ENCODE results near the gene NUTM2G.
"Not testable (repeated sequence)": the region's sequence is repeated elsewhere in the genome, so short reads cannot be mapped to it uniquely, and the experiment has no call there.

The NUTM2G gene

GRCh38 chr9:96928543-96928942, at the start of gene NUTM2G:
Gene NUTM2G (plus strand): TSS chr9:96928843. CDS start chr9:96929025, 182 bp downstream.
- DNase-seq (ENCODE audit: low read depth): not testable (repeated sequence)

GRCh38 chr9:96883922-96884321, 44.7 kb upstream of the NUTM2G start:
- no peak for DNase-seq (ENCODE audit: low read depth)

- DNase-seq (ENCODE audit: low read depth): no peak
Measured at GRCh38 chr9:96884443-96884842, 44.2 kb upstream of the NUTM2G start.

- no peak for DNase-seq (ENCODE audit: low read depth)
Measured at GRCh38 chr9:96885424-96885823, 43.2 kb upstream of the NUTM2G start.

GRCh38 chr9:96888591-96888990, 40.1 kb upstream of the NUTM2G start:
- DNase-seq (ENCODE audit: low read depth): no peak

GRCh38 chr9:96892131-96892530, 36.5 kb upstream of the NUTM2G start:
- no peak for DNase-seq (ENCODE audit: low read depth)

- DNase-seq (ENCODE audit: low read depth): not testable (repeated sequence)
Measured at GRCh38 chr9:96900010-96900409, 28.6 kb upstream of the NUTM2G start.

GRCh38 chr9:96904947-96905722, 23.5 kb upstream of the NUTM2G start:
- DNase-seq (ENCODE audit: low read depth): not testable (repeated sequence)

GRCh38 chr9:96908479-96908878, 20.2 kb upstream of the NUTM2G start:
- DNase-seq (ENCODE audit: low read depth): not testable (repeated sequence)

GRCh38 chr9:96915539-96915938, 13.1 kb upstream of the NUTM2G start:
- not testable (repeated sequence) for DNase-seq (ENCODE audit: low read depth)

GRCh38 chr9:96916531-96916930, 12.1 kb upstream of the NUTM2G start:
- not testable (repeated sequence) for DNase-seq (ENCODE audit: low read depth)

GRCh38 chr9:96918550-96918949, 10.1 kb upstream of the NUTM2G start:
- not testable (repeated sequence) for DNase-seq (ENCODE audit: low read depth)

- DNase-seq (ENCODE audit: low read depth): not testable (repeated sequence)
Measured at GRCh38 chr9:96920803-96921202, 7.8 kb upstream of the NUTM2G start.

GRCh38 chr9:96925587-96925986, 3.1 kb upstream of the NUTM2G start:
- DNase-seq (ENCODE audit: low read depth): not testable (repeated sequence)

- not testable (repeated sequence) for DNase-seq (ENCODE audit: low read depth)
Measured at GRCh38 chr9:96931665-96932064, 3.0 kb downstream of the NUTM2G start.

- not testable (repeated sequence) for DNase-seq (ENCODE audit: low read depth)
Measured at GRCh38 chr9:96934097-96934496, 5.5 kb downstream of the NUTM2G start.

GRCh38 chr9:96934706-96935105, 6.1 kb downstream of the NUTM2G start:
- not testable (repeated sequence) for DNase-seq (ENCODE audit: low read depth)

- not testable (repeated sequence) for DNase-seq (ENCODE audit: low read depth)
Measured at GRCh38 chr9:96935401-96935800, 6.8 kb downstream of the NUTM2G start.

- not testable (repeated sequence) for DNase-seq (ENCODE audit: low read depth)
Measured at GRCh38 chr9:96937442-96937841, 8.8 kb downstream of the NUTM2G start.

- not testable (repeated sequence) for DNase-seq (ENCODE audit: low read depth)
Measured at GRCh38 chr9:96938957-96939665, 10.5 kb downstream of the NUTM2G start.

- not testable (repeated sequence) for DNase-seq (ENCODE audit: low read depth)
Measured at GRCh38 chr9:96940982-96941381, 12.3 kb downstream of the NUTM2G start.

- DNase-seq (ENCODE audit: low read depth): not testable (repeated sequence)
Measured at GRCh38 chr9:96941628-96942027, 13.0 kb downstream of the NUTM2G start.

- DNase-seq (ENCODE audit: low read depth): not testable (repeated sequence)
Measured at GRCh38 chr9:96942181-96942580, 13.5 kb downstream of the NUTM2G start.

Measured in activated gamma-delta T cell treated with anti-CD3 and anti-CD28 coated beads, Interleukin-2, amount 50 U/mL, for 16 hours (primary cell).